SJCRH30 (cell line): ENCODE measurements around the gene FAM180A. TPM values are rescaled to one million over a fixed set of nuclear protein-coding genes. Genes with fewer than 3 reads are reported as not detected.

ENCODE experiments used
- DNase-seq, 2 experiments: peaks; one replicate each; pipeline ENCODE4 v3.0.0-alpha.2; 2015 to 2020
- H3K27ac ChIP-seq: fragments of 250-450 bp; sonication (Bioruptor Pico); 2 replicates; pipeline ENCODE4 v1.5.1; 2020; ENCODE audit warnings: mild to moderate bottlenecking, moderate library complexity
- H3K27me3 ChIP-seq: fragments of 250-450 bp; sonication (Bioruptor Pico); 2 replicates; pipeline ENCODE4 v1.5.1; 2020; ENCODE audit warnings: mild to moderate bottlenecking, moderate library complexity
- H3K36me3 ChIP-seq: fragments of 250-450 bp; sonication (Bioruptor Pico); 2 replicates; pipeline ENCODE4 v1.5.1; 2020; ENCODE audit warnings: mild to moderate bottlenecking, moderate library complexity
- H3K4me1 ChIP-seq: fragments of 250-450 bp; sonication (Bioruptor Pico); 2 replicates; pipeline ENCODE4 v1.5.1; 2020; ENCODE audit warnings: mild to moderate bottlenecking, moderate library complexity
- H3K4me3 ChIP-seq: fragments of 250-450 bp; sonication (Bioruptor Pico); 2 replicates; pipeline ENCODE4 v1.5.1; 2020; ENCODE audit warnings: mild to moderate bottlenecking, moderate library complexity
- H3K9me3 ChIP-seq: fragments of 250-450 bp; sonication (Bioruptor Pico); replicated peaks from 2 replicates; pipeline ENCODE4 v1.5.1; 2020; ENCODE audit warnings: mild to moderate bottlenecking, moderate library complexity
- total RNA-seq: library from RNA; depleted of rRNA; stranded (reverse); fragments of >200 nt; shearing (Covaris generic); gene quantifications from 2 replicates; pipeline ENCODE4 v1.2.3, GENCODE V29; 2014; rRNA removed

FAM180A gene
- total RNA-seq: 0.12 TPM in 1 of 2 replicates, not detected in the other

GRCh38 chr7:135748770-135749169 lies at the start of gene FAM180A:
Gene FAM180A (minus strand): TSS chr7:135748813. CDS start chr7:135748580, 233 bp downstream.
- no peak within 1 kb of the TSS for H3K4me3 ChIP-seq
- no peaks in the 10 kb centered on the region for H3K36me3 ChIP-seq
- no peaks in the 10 kb centered on the region for H3K9me3 ChIP-seq
- H3K27ac ChIP-seq: no peak within 1 kb of the TSS
- peaks cover 4% of the 10 kb centered on the region; the same call in 1 of the 2 replicates for H3K27me3 ChIP-seq
- no peaks in the 10 kb centered on the region for H3K4me1 ChIP-seq
- no peak for DNase-seq

- no peak overlapping the region for H3K27ac ChIP-seq
- DNase-seq: no peak
- peaks cover 4% of the 10 kb centered on the region for H3K4me1 ChIP-seq
- no peaks in the 10 kb centered on the region for H3K27me3 ChIP-seq
- H3K4me3 ChIP-seq: no peak overlapping the region
- peaks cover 6% of the 10 kb centered on the region for H3K9me3 ChIP-seq
- no peaks in the 10 kb centered on the region for H3K36me3 ChIP-seq
Observed at GRCh38 chr7:135798095-135798494, 49.5 kb upstream of the FAM180A start.

GRCh38 chr7:135795846-135796570 lies 47.4 kb upstream of the FAM180A start:
- no peak overlapping the region for H3K4me3 ChIP-seq
- no peaks in the 10 kb centered on the region for H3K36me3 ChIP-seq
- H3K27ac ChIP-seq: no peak overlapping the region
- DNase-seq: no peak
- peaks cover 6% of the 10 kb centered on the region for H3K9me3 ChIP-seq
- H3K27me3 ChIP-seq: no peaks in the 10 kb centered on the region
- peaks cover 4% of the 10 kb centered on the region for H3K4me1 ChIP-seq

- DNase-seq: no peak
- Histone ChIP-seq H3K9me3 (peaks cover 6% of the 10 kb centered on the region), H3K27me3 (no peaks in the 10 kb centered on the region), H3K36me3 (no peaks in the 10 kb centered on the region), H3K4me1 (peaks cover 4% of the 10 kb centered on the region), H3K27ac (no peak overlapping the region), H3K4me3 (no peak overlapping the region)
Observed at GRCh38 chr7:135793841-135794240, 45.2 kb upstream of the FAM180A start.

- Histone ChIP-seq H3K4me1 (peaks cover 4% of the 10 kb centered on the region), H3K36me3 (no peaks in the 10 kb centered on the region), H3K27me3 (no peaks in the 10 kb centered on the region), H3K4me3 (no peak overlapping the region), H3K27ac (no peak overlapping the region), H3K9me3 (peaks cover 6% of the 10 kb centered on the region)
- no peak for DNase-seq
Observed at GRCh38 chr7:135792866-135793265, 44.3 kb upstream of the FAM180A start.

- H3K9me3 ChIP-seq: peaks cover 6% of the 10 kb centered on the region
- DNase-seq: no peak
- no peaks in the 10 kb centered on the region for H3K27me3 ChIP-seq
- no peak overlapping the region for H3K4me3 ChIP-seq
- peaks cover 4% of the 10 kb centered on the region for H3K4me1 ChIP-seq
- no peaks in the 10 kb centered on the region for H3K36me3 ChIP-seq
- H3K27ac ChIP-seq: no peak overlapping the region
Observed at GRCh38 chr7:135792363-135792668, 43.7 kb upstream of the FAM180A start.

- no peak for DNase-seq
- H3K4me3 ChIP-seq: no peak overlapping the region
- peaks cover under 1% of the 10 kb centered on the region for H3K4me1 ChIP-seq
- peaks cover 6% of the 10 kb centered on the region for H3K9me3 ChIP-seq
- no peaks in the 10 kb centered on the region for H3K27me3 ChIP-seq
- H3K27ac ChIP-seq: no peak overlapping the region
- H3K36me3 ChIP-seq: no peaks in the 10 kb centered on the region
Observed at GRCh38 chr7:135791543-135792362, 43.1 kb upstream of the FAM180A start.

- peaks cover 6% of the 10 kb centered on the region for H3K9me3 ChIP-seq
- H3K4me1 ChIP-seq: no peaks in the 10 kb centered on the region; the same call in 1 of the 2 replicates
- no peak overlapping the region for H3K27ac ChIP-seq
- DNase-seq: no peak
- H3K27me3 ChIP-seq: no peaks in the 10 kb centered on the region
- H3K4me3 ChIP-seq: no peak overlapping the region
- H3K36me3 ChIP-seq: no peaks in the 10 kb centered on the region
Observed at GRCh38 chr7:135790371-135790977, 41.9 kb upstream of the FAM180A start.

- Histone ChIP-seq H3K27me3 (no peaks in the 10 kb centered on the region), H3K9me3 (peaks cover 6% of the 10 kb centered on the region), H3K4me3 (no peak overlapping the region), H3K36me3 (no peaks in the 10 kb centered on the region), H3K4me1 (no peaks in the 10 kb centered on the region; the same call in 1 of the 2 replicates), H3K27ac (no peak overlapping the region)
- no peak for DNase-seq
Observed at GRCh38 chr7:135789956-135790355, 41.3 kb upstream of the FAM180A start.

GRCh38 chr7:135789431-135789830 lies 40.8 kb upstream of the FAM180A start:
- no peak for DNase-seq
- Histone ChIP-seq H3K36me3 (no peaks in the 10 kb centered on the region), H3K9me3 (peaks cover 6% of the 10 kb centered on the region), H3K27ac (no peak overlapping the region), H3K27me3 (no peaks in the 10 kb centered on the region), H3K4me1 (no peaks in the 10 kb centered on the region), H3K4me3 (no peak overlapping the region)

GRCh38 chr7:135786911-135787310 lies 38.3 kb upstream of the FAM180A start:
- Histone ChIP-seq H3K27ac (no peak overlapping the region), H3K4me3 (no peak overlapping the region), H3K9me3 (no peaks in the 10 kb centered on the region), H3K36me3 (no peaks in the 10 kb centered on the region), H3K27me3 (no peaks in the 10 kb centered on the region), H3K4me1 (no peaks in the 10 kb centered on the region)
- no peak for DNase-seq

GRCh38 chr7:135785065-135785464 lies 36.5 kb upstream of the FAM180A start:
- H3K4me1 ChIP-seq: no peaks in the 10 kb centered on the region
- no peak overlapping the region for H3K4me3 ChIP-seq
- no peaks in the 10 kb centered on the region for H3K27me3 ChIP-seq
- H3K36me3 ChIP-seq: no peaks in the 10 kb centered on the region
- DNase-seq: no peak
- no peak overlapping the region for H3K27ac ChIP-seq
- no peaks in the 10 kb centered on the region for H3K9me3 ChIP-seq

- Histone ChIP-seq H3K36me3 (no peaks in the 10 kb centered on the region), H3K27ac (no peak overlapping the region), H3K4me3 (no peak overlapping the region), H3K27me3 (no peaks in the 10 kb centered on the region), H3K9me3 (0 out of 2 replicates have a peak, but pooled peaks cover under 1% of the 10 kb centered on the region), H3K4me1 (no peaks in the 10 kb centered on the region)
- DNase-seq: no peak
Observed at GRCh38 chr7:135784013-135784412, 35.4 kb upstream of the FAM180A start.

GRCh38 chr7:135782801-135783200 lies 34.2 kb upstream of the FAM180A start:
- Histone ChIP-seq H3K27me3 (no peaks in the 10 kb centered on the region), H3K36me3 (no peaks in the 10 kb centered on the region), H3K4me3 (no peak overlapping the region), H3K4me1 (no peaks in the 10 kb centered on the region), H3K27ac (no peak overlapping the region), H3K9me3 (peaks cover 9% of the 10 kb centered on the region)
- DNase-seq: no peak

GRCh38 chr7:135782377-135782776 lies 33.8 kb upstream of the FAM180A start:
- Histone ChIP-seq H3K4me3 (no peak overlapping the region), H3K27me3 (no peaks in the 10 kb centered on the region), H3K9me3 (peaks cover 9% of the 10 kb centered on the region), H3K4me1 (no peaks in the 10 kb centered on the region), H3K36me3 (no peaks in the 10 kb centered on the region), H3K27ac (no peak overlapping the region)
- DNase-seq: no peak
